Measurements from ENCODE around the gene ANKRD44.

The ANKRD44 gene

DNA sequence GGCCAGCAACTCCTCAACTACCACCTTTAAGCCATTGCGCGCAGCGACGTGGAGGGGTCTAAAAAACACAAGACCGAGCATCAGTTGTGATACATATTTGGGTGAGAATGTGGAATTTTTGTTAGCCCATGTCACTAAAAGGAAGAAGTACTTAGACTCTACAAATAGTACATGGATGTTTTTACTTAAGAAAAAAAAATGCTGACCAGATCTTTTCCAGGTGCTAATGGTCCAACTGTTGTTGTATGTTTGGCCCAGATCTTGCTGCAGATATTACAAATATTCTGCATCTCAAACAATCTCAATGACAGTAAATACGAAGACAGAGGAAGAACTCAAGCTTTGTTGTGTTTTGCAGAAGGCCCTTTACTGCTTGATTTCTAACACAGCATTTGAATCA is 317.0 kb downstream of the ANKRD44 start:
- Histone ChIP-seq H2AFZ (ENCODE audit: low read depth, low read length) (no peak overlapping the region), H3K27ac (ENCODE audit: low read length) (no peak overlapping the region), H3K27me3 (ENCODE audit: insufficient read depth, low read length, poor library complexity) (no peaks in the 10 kb centered on the region), H3K9me3 (ENCODE audit: insufficient read depth, low read length, severe bottlenecking) (no peaks in the 10 kb centered on the region), H3K79me2 (ENCODE audit: insufficient read depth, low read length) (no peaks in the 10 kb centered on the region), H3K9ac (ENCODE audit: low read depth, low read length) (no peak overlapping the region), H4K20me1 (ENCODE audit: insufficient read depth, low read length) (no peaks in the 10 kb centered on the region), H3K4me3 (ENCODE audit: low read depth in 1 of 2, low read length in 2 of 2) (no peak overlapping the region), H3K4me1 (ENCODE audit: insufficient read depth, low read length) (peaks cover 39% of the 10 kb centered on the region), H3K4me2 (ENCODE audit: insufficient read depth, low read length) (no peak overlapping the region), H3K36me3 (ENCODE audit: insufficient read depth, low read length) (peaks cover 13% of the 10 kb centered on the region; the same call in 1 of the 2 replicates)
- TF ChIP-seq EZH2 (IDR thresholded peaks at IDR 0.05; ENCODE audit: borderline replicate concordance, low read depth, low read length, severe bottlenecking): no peak
- TF ChIP-seq, protein P1, sequence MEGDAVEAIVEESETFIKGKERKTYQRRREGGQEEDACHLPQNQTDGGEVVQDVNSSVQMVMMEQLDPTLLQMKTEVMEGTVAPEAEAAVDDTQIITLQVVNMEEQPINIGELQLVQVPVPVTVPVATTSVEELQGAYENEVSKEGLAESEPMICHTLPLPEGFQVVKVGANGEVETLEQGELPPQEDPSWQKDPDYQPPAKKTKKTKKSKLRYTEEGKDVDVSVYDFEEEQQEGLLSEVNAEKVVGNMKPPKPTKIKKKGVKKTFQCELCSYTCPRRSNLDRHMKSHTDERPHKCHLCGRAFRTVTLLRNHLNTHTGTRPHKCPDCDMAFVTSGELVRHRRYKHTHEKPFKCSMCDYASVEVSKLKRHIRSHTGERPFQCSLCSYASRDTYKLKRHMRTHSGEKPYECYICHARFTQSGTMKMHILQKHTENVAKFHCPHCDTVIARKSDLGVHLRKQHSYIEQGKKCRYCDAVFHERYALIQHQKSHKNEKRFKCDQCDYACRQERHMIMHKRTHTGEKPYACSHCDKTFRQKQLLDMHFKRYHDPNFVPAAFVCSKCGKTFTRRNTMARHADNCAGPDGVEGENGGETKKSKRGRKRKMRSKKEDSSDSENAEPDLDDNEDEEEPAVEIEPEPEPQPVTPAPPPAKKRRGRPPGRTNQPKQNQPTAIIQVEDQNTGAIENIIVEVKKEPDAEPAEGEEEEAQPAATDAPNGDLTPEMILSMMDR (IDR thresholded peaks at IDR 0.05; ENCODE audit: borderline replicate concordance, extremely low read depth, low read length, poor library complexity, severe bottlenecking): no peak
- DNase-seq: no peak
- no peak for ATAC-seq (ENCODE audit: insufficient read depth, low read depth)

DNA sequence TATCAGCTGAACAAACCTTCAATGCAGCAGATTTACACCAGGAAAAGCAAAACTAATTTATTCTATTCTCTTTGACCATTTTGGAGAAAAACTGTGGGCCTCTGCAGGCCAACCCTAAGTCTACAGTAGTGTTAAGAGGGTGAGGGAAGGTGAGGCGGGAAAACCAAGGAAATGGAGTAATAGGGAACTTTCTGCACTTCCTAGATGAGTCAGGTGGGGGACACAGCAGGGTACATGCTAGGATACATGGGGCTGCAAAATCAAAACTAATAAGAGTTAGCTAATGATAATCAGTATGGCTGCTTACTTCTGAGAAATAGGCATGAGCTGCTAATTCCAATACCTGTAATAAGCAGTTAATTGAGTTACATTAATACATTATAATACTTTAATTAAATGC is 318.1 kb downstream of the ANKRD44 start:
- no peak for ATAC-seq (ENCODE audit: insufficient read depth, low read depth)
- TF ChIP-seq, protein P1 (IDR thresholded peaks at IDR 0.05; ENCODE audit: borderline replicate concordance, extremely low read depth, low read length, poor library complexity, severe bottlenecking): no peak
- no peak for TF ChIP-seq EZH2 (IDR thresholded peaks at IDR 0.05; ENCODE audit: borderline replicate concordance, low read depth, low read length, severe bottlenecking)

GRCh38 chr2:196990788-196991461 is 319.7 kb downstream of the ANKRD44 start:
- no peaks in the 10 kb centered on the region for H3K79me2 ChIP-seq (ENCODE audit: insufficient read depth, low read length)
- TF ChIP-seq, protein P1 (IDR thresholded peaks at IDR 0.05; ENCODE audit: borderline replicate concordance, extremely low read depth, low read length, poor library complexity, severe bottlenecking): no peak
- no peak for TF ChIP-seq EZH2 (IDR thresholded peaks at IDR 0.05; ENCODE audit: borderline replicate concordance, low read depth, low read length, severe bottlenecking)
- H3K36me3 ChIP-seq (ENCODE audit: insufficient read depth, low read length): peaks cover 5% of the 10 kb centered on the region; the same call in 1 of the 2 replicates
- peaks cover 59% of the 10 kb centered on the region for H3K4me1 ChIP-seq (ENCODE audit: insufficient read depth, low read length)
- ATAC-seq (ENCODE audit: insufficient read depth, low read depth) (no peak), DNase-seq (no peak)
- H3K9ac ChIP-seq (ENCODE audit: low read depth, low read length): peak overlapping the region; percentile 41
- peak overlapping the region; percentile 98 for H3K27ac ChIP-seq (ENCODE audit: low read length)
- H3K9me3 ChIP-seq (ENCODE audit: insufficient read depth, low read length, severe bottlenecking): no peaks in the 10 kb centered on the region
- peak overlapping the region; percentile 53 for H3K4me2 ChIP-seq (ENCODE audit: insufficient read depth, low read length)
- H3K27me3 ChIP-seq (ENCODE audit: insufficient read depth, low read length, poor library complexity): no peaks in the 10 kb centered on the region
- peak overlapping the region in 1 of 2 experiments; percentile 22; a peak in 1 of 4 replicates for H3K4me3 ChIP-seq (ENCODE audit: low read depth in 1 of 2, low read length in 2 of 2)
- no peak overlapping the region for H2AFZ ChIP-seq (ENCODE audit: low read depth, low read length)
- H4K20me1 ChIP-seq (ENCODE audit: insufficient read depth, low read length): no peaks in the 10 kb centered on the region

More for the DNA sequence above, 318.1 kb downstream of the ANKRD44 start:
- Histone ChIP-seq H3K79me2 (ENCODE audit: insufficient read depth, low read length) (no peaks in the 10 kb centered on the region), H4K20me1 (ENCODE audit: insufficient read depth, low read length) (no peaks in the 10 kb centered on the region), H2AFZ (ENCODE audit: low read depth, low read length) (no peak overlapping the region), H3K9ac (ENCODE audit: low read depth, low read length) (no peak overlapping the region), H3K27me3 (ENCODE audit: insufficient read depth, low read length, poor library complexity) (no peaks in the 10 kb centered on the region), H3K9me3 (ENCODE audit: insufficient read depth, low read length, severe bottlenecking) (no peaks in the 10 kb centered on the region), H3K4me1 (ENCODE audit: insufficient read depth, low read length) (peaks cover 50% of the 10 kb centered on the region), H3K4me3 (ENCODE audit: low read depth in 1 of 2, low read length in 2 of 2) (no peak overlapping the region), H3K27ac (ENCODE audit: low read length) (no peak overlapping the region), H3K36me3 (ENCODE audit: insufficient read depth, low read length) (peaks cover 5% of the 10 kb centered on the region; the same call in 1 of the 2 replicates), H3K4me2 (ENCODE audit: insufficient read depth, low read length) (no peak overlapping the region)
- DNase-seq: no peak
